ENCODE results near the gene TOMM7.
A peak's percentile ranks its signal among the peaks of the same experiment; 100 is the strongest.
"Not testable (repeated sequence)": the region's sequence is repeated elsewhere in the genome, so short reads cannot be mapped to it uniquely, and the experiment has no call there.

The TOMM7 gene

DNA sequence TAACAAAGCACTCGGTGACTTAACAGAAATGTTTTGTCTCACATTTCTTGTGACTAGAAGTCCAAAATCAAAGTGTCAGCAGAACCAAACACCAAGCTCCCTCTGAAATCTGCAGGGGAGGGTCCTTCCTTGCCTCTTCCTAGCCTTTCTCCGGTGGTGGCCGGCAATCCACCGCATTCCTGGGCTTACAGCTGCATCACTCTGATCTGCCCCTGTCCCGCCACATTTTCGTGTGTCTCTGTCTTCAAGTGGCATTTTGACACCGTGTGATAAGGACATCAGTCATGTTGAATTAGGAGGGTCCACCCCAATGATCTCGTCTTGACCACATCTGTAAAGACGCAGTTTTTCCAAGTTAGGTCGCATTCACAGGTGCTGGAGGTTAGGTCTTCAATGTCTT lies 30.5 kb upstream of the TOMM7 start:
- DNase-seq, result no peak

DNA sequence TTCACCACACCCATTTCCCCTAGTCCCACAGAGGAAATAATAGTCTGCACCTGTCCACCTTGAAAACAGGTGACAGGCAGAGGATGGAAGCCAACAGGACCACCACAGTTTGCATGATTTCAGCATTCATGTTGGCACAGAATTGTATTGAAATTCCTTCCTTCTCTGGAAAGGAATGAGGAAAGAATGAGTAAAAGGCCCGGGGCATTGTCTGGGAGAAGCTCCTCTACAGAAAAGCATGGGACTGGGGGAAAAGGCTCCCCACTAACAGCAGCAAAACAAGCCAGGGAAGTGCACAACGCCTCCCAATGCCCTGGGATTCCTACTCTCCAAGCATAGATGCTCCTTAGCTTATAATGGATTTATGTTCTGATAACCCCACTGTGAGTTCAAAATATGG lies 28.5 kb upstream of the TOMM7 start:
- peak; percentile 73 for DNase-seq

- DNase-seq, result not testable (repeated sequence)
Observed at GRCh38 chr7:22850394-22850793, 27.7 kb upstream of the TOMM7 start.

- no peak for DNase-seq
Observed at GRCh38 chr7:22849662-22850061, 27.0 kb upstream of the TOMM7 start.

- no peak for DNase-seq
Observed at GRCh38 chr7:22849172-22849571, 26.5 kb upstream of the TOMM7 start.

DNA sequence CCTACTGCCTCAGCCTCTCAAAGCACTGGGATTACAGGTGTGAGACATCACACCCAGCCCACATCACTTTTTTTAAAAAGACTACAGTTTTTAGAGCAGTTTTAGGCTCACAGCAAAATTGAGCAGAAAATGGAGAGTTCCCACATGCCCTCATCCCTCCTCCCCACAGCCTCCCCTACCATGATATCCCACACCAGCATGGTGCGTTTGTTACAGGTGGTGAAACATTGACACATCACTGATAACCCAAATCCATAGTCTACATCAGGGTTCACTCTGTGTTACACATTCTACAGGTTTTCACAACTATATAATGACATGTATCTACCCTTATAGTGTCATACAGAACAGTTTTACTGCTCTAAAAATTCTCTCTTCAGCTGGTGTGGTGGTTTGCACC lies 24.3 kb upstream of the TOMM7 start:
- DNase-seq, result no peak

DNA sequence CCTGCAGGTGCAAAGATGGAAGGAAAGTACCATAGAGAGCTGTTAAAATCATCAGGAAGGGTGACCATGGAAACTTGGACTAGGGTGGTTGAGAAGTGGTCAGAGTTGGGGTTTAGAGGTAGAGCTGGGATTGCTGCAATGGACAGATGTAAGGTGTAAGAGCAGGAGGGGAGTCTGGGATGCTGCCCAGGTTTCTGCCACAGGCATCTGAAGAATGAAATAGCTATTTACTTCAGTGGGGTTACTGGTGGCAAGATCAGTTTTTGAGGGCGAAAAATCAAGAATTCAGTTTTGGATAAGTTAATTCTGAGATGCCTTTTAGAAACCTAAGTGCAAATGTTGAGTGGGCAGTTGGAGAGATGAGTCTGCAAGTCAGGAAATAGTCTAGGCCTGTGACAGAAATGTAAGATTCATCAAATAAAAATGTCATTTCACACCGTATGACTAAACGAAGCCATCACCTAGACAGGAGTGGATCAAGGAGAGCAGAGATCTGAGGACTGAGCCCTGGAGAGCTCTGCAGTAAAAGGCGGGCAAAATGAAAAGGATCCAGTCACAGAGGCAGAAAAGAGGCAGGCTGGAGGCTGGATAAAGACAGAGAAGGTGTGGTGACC lies 22.7 kb upstream of the TOMM7 start:
- DNase-seq, result peak; percentile 29

DNA sequence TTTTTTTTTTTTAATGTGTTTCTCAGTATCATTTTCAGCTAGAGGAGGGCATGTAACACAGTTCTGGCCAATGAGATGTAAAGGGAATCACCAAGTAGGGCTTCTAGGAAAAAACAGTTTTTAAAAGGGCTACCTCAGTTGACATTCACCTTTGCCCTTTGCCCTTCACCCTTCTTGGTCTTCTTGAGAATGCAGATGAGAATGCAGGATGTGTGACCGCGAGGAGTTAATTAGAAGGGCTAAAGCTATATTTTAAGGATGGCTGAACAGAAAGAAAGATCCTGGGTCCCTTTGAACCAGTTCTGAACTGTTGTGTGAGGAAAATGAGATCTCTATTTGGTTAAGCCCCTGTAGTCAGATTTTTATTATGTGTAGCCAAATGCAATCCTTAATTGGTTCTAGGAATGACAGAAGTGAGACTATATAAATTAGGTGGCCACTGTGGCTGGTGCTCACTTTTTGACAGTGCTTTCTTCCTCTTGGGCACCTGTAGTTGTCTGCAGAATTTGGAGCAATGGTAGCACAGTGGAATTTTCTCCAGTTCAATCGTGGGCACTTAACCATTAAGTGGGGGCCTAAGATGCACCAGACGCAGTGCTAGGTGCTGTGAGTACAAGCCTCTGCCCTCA lies 21.1 kb upstream of the TOMM7 start:
- DNase-seq, result no peak

GRCh38 chr7:22842973-22843372 lies 20.3 kb upstream of the TOMM7 start:
- DNase-seq, result no peak

DNA sequence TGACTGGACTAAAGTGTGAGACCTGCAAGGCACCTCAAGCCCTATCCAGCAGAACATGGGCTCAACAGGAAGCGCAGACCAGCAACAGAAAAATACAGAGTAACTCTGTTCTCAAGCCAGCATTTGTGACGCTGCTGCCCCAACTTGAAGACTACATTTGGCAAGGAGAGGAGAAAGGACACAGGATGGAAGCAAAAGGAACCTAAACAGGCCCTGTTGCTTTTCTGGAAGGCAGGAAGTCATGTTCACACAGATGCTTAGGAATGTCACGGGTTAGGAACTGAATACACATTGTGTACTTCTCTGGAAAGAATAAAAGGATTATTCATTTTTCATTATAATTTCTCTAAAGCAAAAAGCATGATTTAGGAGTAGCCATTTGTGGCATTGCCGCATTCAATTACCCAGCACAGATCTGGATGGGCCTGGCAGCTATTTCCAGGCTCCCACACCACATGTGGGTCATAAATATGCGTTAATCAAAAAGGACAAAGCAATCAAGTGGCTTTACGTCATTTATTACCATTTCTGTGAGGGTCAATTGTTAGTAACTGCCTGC lies 19.8 kb upstream of the TOMM7 start:
- peak; percentile 7 for DNase-seq

DNA sequence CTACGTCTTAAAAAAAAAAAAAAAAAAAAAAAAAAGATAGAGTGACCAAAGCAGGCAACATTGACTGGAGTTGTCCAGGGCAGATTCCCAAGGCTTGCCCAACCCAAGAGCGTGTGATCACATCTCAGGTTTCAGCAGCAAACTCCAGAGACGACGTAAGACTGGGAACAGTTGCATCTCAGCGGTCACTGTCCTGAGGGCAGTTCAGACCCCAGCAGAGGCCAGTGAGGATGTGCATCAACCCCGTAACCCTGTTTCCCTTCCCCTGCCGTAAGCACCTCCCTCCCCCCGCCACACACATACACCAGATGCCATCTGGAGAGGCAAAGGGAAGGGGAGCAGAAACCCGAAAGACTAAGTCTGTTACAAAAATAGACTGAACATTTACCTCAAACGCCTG lies 19.3 kb upstream of the TOMM7 start:
- DNase-seq, result peak; percentile 20

GRCh38 chr7:22837308-22837707 lies 14.7 kb upstream of the TOMM7 start:
- DNase-seq, result no peak

DNA sequence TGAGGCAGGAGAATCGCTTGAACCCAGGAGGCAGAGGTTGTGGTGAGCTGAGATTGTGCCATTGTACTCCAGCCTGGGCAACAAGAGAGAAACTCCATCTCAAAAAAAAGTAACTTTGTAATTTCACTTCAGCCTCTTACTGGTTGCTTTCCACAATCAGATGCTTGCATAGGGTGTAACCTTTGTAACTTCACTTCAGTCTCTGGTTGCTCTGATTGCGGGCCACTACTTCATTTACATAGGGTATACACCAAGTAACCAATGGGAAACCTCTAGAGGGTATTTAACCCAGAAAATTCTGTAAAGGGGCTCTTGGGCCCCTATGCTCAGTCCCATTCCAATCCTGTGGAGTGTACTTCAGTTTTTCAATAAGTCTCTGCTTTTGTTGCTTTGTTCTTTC lies 13.9 kb upstream of the TOMM7 start:
- not testable (repeated sequence) for DNase-seq

- no peak for DNase-seq
Observed at GRCh38 chr7:22833957-22834356, 11.3 kb upstream of the TOMM7 start.

DNA sequence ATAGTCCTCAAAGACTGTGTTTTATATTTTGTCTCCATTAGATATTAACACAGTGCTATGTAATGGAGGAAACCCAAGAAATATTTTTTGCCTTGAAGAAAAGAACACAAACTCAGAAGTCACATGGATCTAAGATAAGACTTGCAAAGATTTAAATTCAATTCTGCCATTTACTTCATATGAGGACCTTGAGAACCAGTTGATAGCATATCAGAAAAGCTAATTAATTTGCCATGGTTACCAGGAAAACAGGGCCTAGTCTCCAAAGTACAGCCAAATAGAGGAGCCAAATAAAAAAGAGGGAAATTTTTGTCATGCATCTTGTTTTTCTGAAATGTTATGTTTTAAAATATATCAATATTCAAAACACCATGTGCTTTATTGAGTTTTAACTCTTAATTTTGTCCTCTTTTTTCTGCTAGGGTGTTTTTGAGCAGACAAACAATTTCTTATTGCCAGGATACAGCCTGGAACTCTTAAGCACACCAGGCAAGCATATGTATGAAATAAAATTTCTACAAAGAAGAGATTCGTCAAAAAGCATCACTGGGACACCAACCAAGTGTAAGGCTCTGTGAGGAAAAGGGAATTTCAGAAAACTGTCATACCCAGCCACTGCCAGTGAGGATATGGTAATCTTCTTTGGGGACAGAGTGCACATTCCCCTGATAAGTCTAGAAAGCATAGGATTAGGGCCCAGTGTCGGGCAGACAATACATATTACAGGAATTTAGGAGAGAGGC lies 10.6 kb upstream of the TOMM7 start:
- DNase-seq, result no peak

DNA sequence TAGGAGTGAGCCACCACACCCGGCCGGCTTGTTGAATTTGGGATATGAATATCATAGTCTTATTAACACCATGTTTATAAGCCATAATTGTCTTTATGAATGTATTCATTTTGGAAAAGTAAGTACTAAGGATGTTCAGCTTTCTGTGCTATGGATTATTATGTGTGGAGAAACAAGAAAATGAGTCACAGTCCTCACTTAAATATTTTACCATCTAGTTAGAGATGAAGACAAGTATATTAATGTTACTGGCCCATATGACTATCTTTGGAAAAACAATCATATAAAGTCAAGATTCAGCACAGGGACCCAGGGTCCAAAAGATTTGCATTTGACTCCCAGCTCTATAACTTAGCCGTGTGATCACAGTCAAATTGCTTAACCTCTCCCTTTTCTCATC lies 9.8 kb upstream of the TOMM7 start:
- DNase-seq, result no peak

DNA sequence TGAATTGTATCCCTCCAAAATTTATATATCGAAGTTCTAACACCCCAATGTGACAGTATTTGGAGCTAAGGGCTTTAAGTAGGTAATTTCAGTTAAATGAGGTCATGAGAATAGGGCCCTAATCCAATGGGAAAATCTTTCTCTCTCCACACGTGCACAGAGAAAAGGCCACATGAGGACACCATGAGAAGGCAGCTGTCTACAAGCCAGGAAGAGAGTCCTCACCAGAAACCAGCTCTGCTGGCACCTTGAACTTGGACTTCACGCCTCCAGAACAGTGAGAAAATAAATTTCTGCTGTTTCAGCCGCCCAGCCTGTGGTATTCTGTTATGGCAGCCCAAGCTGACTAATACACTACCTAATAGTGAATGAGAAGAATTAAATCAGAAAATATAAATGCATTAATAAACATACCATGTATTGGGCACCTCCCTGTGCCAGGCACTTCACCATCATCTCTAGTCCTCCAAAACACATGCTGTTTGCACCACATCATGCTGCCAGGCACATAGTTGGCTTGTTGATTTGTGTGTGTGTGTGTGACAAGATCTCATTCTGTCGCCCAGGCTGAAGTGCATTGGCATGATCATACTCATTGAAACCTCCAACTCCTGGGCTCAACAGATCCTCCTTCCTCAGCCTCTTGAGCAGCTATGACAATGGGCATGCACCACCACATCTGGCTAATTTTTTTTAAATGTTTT lies 9.1 kb upstream of the TOMM7 start:
- no peak for DNase-seq

GRCh38 chr7:22827563-22827962 lies 4.9 kb upstream of the TOMM7 start:
- no peak for DNase-seq

GRCh38 chr7:22826593-22826992 lies 3.9 kb upstream of the TOMM7 start:
- DNase-seq, result no peak

DNA sequence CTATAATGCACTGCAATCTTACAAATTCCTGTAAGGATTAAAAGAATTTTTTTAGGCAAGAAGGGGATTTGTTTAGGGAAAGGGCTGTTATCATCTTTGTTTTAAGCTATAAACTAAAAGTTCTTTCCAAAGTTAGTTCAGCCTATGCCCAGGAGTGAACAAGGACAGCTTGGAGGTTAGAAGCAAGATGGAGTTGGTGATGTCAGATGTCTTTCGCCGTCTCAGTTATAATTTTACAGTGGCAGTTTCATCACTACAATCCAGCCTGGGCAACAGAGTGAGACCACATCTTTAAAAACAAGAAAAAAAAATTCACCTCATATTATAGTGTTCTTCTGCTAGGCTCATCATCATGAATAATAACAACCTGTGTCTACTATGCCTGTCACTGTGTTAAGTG lies 2.1 kb upstream of the TOMM7 start:
- DNase-seq, result no peak

GRCh38 chr7:22823142-22823497 lies 471 bp upstream of the TOMM7 start:
- DNase-seq, result peak; percentile 10

- DNase-seq, result peak; percentile 31
Observed at GRCh38 chr7:22821702-22822485, 755 bp downstream of the TOMM7 start.

DNA sequence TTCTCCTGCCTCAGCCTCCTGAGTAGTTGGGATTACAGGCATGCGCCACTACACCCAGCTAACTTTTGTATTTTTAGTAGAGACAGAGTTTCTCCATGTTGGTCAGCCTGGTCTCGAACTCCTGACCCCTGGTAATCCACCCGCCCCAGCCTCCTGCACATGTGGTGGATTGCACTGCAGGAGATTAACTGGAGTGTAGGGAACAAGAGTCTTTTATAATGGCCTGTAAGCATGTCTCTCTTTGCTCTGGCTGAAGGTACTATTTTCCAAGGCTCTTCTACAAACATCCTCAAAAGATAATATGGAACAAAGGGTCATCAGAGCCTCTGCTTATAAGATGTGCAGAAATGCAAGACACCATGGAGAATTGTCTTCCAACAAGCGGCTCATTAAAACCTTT lies 3.2 kb downstream of the TOMM7 start:
- no peak for DNase-seq
